HepG2 (cell line): ENCODE measurements around the gene USP12. TPM values are rescaled to one million over a fixed set of nuclear protein-coding genes. Genes with fewer than 3 reads are reported as not detected.

Experiments
- AGO1 ChIP-seq: fragments of 200-400 bp; formaldehyde crosslinking; IDR thresholded peaks from 2 replicates; pipeline ENCODE4 v1.6.1; 2017; ENCODE audit warnings: mild to moderate bottlenecking, low read depth, low read length, moderate library complexity; ENCODE audit not compliant: poor library complexity, severe bottlenecking
- DMAP1 ChIP-seq: IDR thresholded peaks from 2 replicates; pipeline ENCODE4 v1.6.1; 2016
- ELF1 ChIP-seq: sonication (generic); formaldehyde crosslinking; IDR thresholded peaks from 2 replicates; pipeline ENCODE4 v1.4.0; 2020; ENCODE audit warnings: missing genetic modification reagents
- FOSL2 ChIP-seq: sonication (generic); formaldehyde crosslinking; IDR thresholded peaks from 2 replicates; pipeline ENCODE4 v1.4.0; 2020; ENCODE audit warnings: missing genetic modification reagents
- FOXO1 ChIP-seq: sonication (generic); formaldehyde crosslinking; IDR thresholded peaks from 2 replicates; pipeline ENCODE4 v1.4.0; 2020; ENCODE audit warnings: missing genetic modification reagents
- HCFC1 ChIP-seq: fragments of 150-350 bp; IDR thresholded peaks from 2 replicates; pipeline ENCODE4 v1.6.1; 2014; ENCODE audit warnings: low read depth, low read length
- HOXA5 ChIP-seq: sonication (generic); formaldehyde crosslinking; IDR thresholded peaks from 2 replicates; pipeline ENCODE4 v1.4.0; 2020; ENCODE audit warnings: missing genetic modification reagents
- MBD4 ChIP-seq: IDR thresholded peaks from 2 replicates; pipeline ENCODE4 v1.6.1; 2012; ENCODE audit warnings: low read length, inconsistent platforms, borderline replicate concordance
- MYNN ChIP-seq: sonication (generic); formaldehyde crosslinking; IDR thresholded peaks from 2 replicates; pipeline ENCODE4 v1.4.0; 2020; ENCODE audit warnings: mild to moderate bottlenecking, low read depth, missing genetic modification reagents
- NFATC3 ChIP-seq: sonication (generic); formaldehyde crosslinking; IDR thresholded peaks from 2 replicates; pipeline ENCODE4 v1.5.1; 2020; ENCODE audit warnings: mild to moderate bottlenecking, missing genetic modification reagents
- SP1 ChIP-seq, 2 experiments: fragments of 450-650 bp in 1 of 2; sonication (generic) in 1 of 2; formaldehyde crosslinking in 1 of 2; IDR thresholded peaks; 2 replicates each; pipeline versions ENCODE4 v1.4.0 to v1.6.1; 2016 to 2020; ENCODE audit warnings: missing genetic modification reagents in 1 of 2
- ZIK1 ChIP-seq: sonication (generic); formaldehyde crosslinking; IDR thresholded peaks from 2 replicates; pipeline ENCODE4 v1.5.0; 2020; ENCODE audit warnings: mild to moderate bottlenecking, low read depth, missing genetic modification reagents, borderline replicate concordance
- ZNF367 ChIP-seq: sonication (generic); formaldehyde crosslinking; IDR thresholded peaks from 2 replicates; pipeline ENCODE4 v1.4.0; 2020; ENCODE audit warnings: missing genetic modification reagents, borderline replicate concordance
- ZNF441 ChIP-seq: sonication (generic); formaldehyde crosslinking; IDR thresholded peaks from 2 replicates; pipeline ENCODE4 v1.7.0; 2021; ENCODE audit warnings: missing genetic modification reagents, borderline replicate concordance
- ZNF451 ChIP-seq: sonication (generic); formaldehyde crosslinking; IDR thresholded peaks from 2 replicates; pipeline ENCODE4 v1.5.0; 2020; ENCODE audit warnings: mild to moderate bottlenecking, missing genetic modification reagents
- ZNF484 ChIP-seq: sonication (generic); formaldehyde crosslinking; IDR thresholded peaks from 2 replicates; pipeline ENCODE4 v1.5.1; 2020; ENCODE audit warnings: mild to moderate bottlenecking, low read depth, missing genetic modification reagents, borderline replicate concordance
- ZNF567 ChIP-seq: sonication (generic); formaldehyde crosslinking; IDR thresholded peaks from 2 replicates; pipeline ENCODE4 v1.8.1; 2023; ENCODE audit warnings: mild to moderate bottlenecking, missing genetic modification reagents, borderline replicate concordance
- ZNF605 ChIP-seq: sonication (generic); formaldehyde crosslinking; IDR thresholded peaks from 2 replicates; pipeline ENCODE4 v1.8.0; 2022; ENCODE audit warnings: mild to moderate bottlenecking, missing genetic modification reagents
- ZNF614 ChIP-seq: IDR thresholded peaks from 2 replicates; pipeline ENCODE4 v1.6.1; 2018; ENCODE audit warnings: missing biosample characterization, missing genetic modification reagents, inconsistent platforms, borderline replicate concordance
- ZNF672 ChIP-seq: sonication (generic); formaldehyde crosslinking; IDR thresholded peaks from 2 replicates; pipeline ENCODE4 v1.8.1; 2022; ENCODE audit warnings: missing genetic modification reagents
- ZNF678 ChIP-seq: sonication (generic); formaldehyde crosslinking; IDR thresholded peaks from 2 replicates; pipeline ENCODE4 v1.4.0; 2020; ENCODE audit warnings: mild to moderate bottlenecking, missing genetic modification reagents
- ZNF777 ChIP-seq: sonication (generic); formaldehyde crosslinking; IDR thresholded peaks from 2 replicates; pipeline ENCODE4 v1.4.0; 2020; ENCODE audit warnings: missing genetic modification reagents
- polyA plus RNA-seq, 8 experiments: library from polyadenylated mRNA; depleted of rRNA in 3 of 8; stranded (reverse) in 7 of 8; unstranded in 1 of 8; fragments of >200 nt; fragmentation: Illumina TruSeq in 4 of 8; extraction: Trizol in 4 of 8; gene quantifications; 2 replicates each; pipeline versions ENCODE4 v1.2.1 to v1.2.3, GENCODE V29; 2011 to 2016; ENCODE audit warnings: low read depth in 4 of 8, missing spikeins in 1 of 8, mixed read lengths in 1 of 8; ENCODE audit not compliant: insufficient read depth in 1 of 8
- total RNA-seq, 5 experiments: library from RNA; depleted of rRNA; stranded (reverse); fragments of >200 nt; fragmentation: Illumina TruSeq; extraction: Trizol; gene quantifications; 2 replicates each; pipeline ENCODE4 v1.2.3, GENCODE V29; 2016; ENCODE audit warnings: low read depth in 1 of 5
- TF ChIP-seq, protein P1 (sequence below): sonication (generic); formaldehyde crosslinking; IDR thresholded peaks from 2 replicates; pipeline ENCODE4 v1.4.0; 2020; ENCODE audit warnings: missing genetic modification reagents, mild to moderate bottlenecking, borderline replicate concordance
- TF ChIP-seq, protein P2 (sequence below): sonication (generic); formaldehyde crosslinking; IDR thresholded peaks from 2 replicates; pipeline ENCODE4 v1.4.0; 2020; ENCODE audit warnings: missing genetic modification reagents

The USP12 gene
- total and polyA plus RNA-seq, 2 of the 13 experiments (the other 11 are each of a cell fraction or from before 2014, with no cell fraction given): 9.8 to 19.5 TPM

DNA sequence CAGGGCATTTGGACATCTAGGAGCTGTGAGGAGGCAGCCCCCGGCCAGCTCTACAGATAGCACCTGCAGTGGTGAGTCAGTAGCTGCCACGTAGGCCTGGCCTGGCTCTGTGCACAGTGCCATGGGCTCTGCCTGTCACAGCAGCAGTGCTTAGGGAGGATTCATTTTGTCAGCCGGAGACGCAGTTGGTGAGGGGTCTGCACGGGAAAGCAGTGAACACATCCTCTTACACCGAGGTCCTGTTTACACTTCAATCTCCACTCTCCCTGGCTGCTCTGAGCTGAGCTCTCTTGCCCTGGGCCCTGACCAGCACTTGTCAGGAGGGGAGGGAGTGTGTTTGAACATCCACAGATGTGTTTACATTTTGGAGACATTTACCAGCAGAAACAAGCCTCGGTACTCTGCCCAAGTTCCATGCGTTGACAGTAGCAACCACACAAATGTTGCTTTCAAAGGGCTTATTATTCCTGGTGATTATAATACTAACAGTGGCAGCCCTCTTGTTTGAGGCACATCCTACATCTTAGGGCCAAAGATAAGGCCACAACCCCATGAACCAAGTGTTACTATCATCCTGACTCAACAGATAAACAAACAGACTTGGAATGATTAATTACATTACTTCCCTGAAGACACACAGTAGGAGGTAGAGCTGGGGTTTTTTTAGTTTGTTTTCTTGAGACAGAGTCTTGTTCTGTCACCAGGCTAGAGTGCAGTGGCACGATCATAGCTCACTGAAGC is 148.9 kb downstream of the USP12 start (continued):
- TF ChIP-seq, protein P1, sequence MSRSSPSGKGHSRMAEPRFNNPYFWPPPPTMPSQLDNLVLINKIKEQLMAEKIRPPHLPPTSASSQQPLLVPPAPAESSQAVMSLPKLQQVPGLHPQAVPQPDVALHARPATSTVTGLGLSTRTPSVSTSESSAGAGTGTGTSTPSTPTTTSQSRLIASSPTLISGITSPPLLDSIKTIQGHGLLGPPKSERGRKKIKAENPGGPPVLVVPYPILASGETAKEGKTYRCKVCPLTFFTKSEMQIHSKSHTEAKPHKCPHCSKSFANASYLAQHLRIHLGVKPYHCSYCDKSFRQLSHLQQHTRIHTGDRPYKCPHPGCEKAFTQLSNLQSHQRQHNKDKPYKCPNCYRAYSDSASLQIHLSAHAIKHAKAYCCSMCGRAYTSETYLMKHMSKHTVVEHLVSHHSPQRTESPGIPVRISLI (CRISPR knock-in tag): no peak
- no peak for TF ChIP-seq ZNF672 (CRISPR knock-in tag)
- TF ChIP-seq ELF1: no peak
- 0 out of 2 replicates have a peak, but pooled peaks have one; percentile 50 for TF ChIP-seq DMAP1 (CRISPR knock-in tag)
- TF ChIP-seq AGO1: no peak
- TF ChIP-seq SP1 (IDR thresholded peaks at IDR 0.05): no peak
- no peak for TF ChIP-seq SP1 (CRISPR knock-in tag; IDR thresholded peaks at IDR 0.05)
- no peak for TF ChIP-seq ZNF484 (CRISPR knock-in tag)
- TF ChIP-seq MBD4: no peak
- TF ChIP-seq ZNF678: no peak
- no peak for TF ChIP-seq MYNN
- no peak for TF ChIP-seq ZNF605
- TF ChIP-seq, protein P2, sequence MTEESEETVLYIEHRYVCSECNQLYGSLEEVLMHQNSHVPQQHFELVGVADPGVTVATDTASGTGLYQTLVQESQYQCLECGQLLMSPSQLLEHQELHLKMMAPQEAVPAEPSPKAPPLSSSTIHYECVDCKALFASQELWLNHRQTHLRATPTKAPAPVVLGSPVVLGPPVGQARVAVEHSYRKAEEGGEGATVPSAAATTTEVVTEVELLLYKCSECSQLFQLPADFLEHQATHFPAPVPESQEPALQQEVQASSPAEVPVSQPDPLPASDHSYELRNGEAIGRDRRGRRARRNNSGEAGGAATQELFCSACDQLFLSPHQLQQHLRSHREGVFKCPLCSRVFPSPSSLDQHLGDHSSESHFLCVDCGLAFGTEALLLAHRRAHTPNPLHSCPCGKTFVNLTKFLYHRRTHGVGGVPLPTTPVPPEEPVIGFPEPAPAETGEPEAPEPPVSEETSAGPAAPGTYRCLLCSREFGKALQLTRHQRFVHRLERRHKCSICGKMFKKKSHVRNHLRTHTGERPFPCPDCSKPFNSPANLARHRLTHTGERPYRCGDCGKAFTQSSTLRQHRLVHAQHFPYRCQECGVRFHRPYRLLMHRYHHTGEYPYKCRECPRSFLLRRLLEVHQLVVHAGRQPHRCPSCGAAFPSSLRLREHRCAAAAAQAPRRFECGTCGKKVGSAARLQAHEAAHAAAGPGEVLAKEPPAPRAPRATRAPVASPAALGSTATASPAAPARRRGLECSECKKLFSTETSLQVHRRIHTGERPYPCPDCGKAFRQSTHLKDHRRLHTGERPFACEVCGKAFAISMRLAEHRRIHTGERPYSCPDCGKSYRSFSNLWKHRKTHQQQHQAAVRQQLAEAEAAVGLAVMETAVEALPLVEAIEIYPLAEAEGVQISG: no peak
- TF ChIP-seq ZNF567 (CRISPR knock-in tag): no peak
- no peak for TF ChIP-seq ZNF451 (CRISPR knock-in tag)
- no peak for TF ChIP-seq ZNF777 (CRISPR knock-in tag)
- TF ChIP-seq ZNF441 (CRISPR knock-in tag): no peak
- TF ChIP-seq FOXO1 (CRISPR knock-in tag): peak; percentile 65
- TF ChIP-seq ZIK1: no peak
- no peak for TF ChIP-seq ZNF367 (CRISPR knock-in tag)
- peak; percentile 37 for TF ChIP-seq FOSL2 (CRISPR knock-in tag)
- TF ChIP-seq NFATC3 (CRISPR knock-in tag): no peak
- no peak for TF ChIP-seq ZNF614
- TF ChIP-seq HCFC1: no peak
- TF ChIP-seq HOXA5: no peak
